Thyroid gland (tissue), 4 donors: ENCODE data around the gene ANGPTL3. TPM values are rescaled to one million over a fixed set of nuclear protein-coding genes. Genes with fewer than 3 reads are reported as not detected.

Source experiments
- DNase-seq, 2 donors: peaks; one replicate each; pipeline ENCODE4 v3.0.0-alpha.2; 2019
- H3K27ac ChIP-seq, 3 donors: fragments of 200-600 bp; sonication (generic); 1 replicate in 2 of 3; 2 replicates in 1 of 3; pipeline ENCODE4 v1.5.1; 2016 to 2019; ENCODE audit warnings: mild to moderate bottlenecking in 1 of 3, moderate library complexity in 1 of 3
- H3K27me3 ChIP-seq: fragments of 200-600 bp; sonication (generic); one replicate; pipeline ENCODE4 v1.5.1; 2019
- H3K36me3 ChIP-seq, 2 donors: fragments of 200-600 bp; sonication (generic); one replicate each; pipeline ENCODE4 v1.5.1; 2016 to 2019
- H3K4me1 ChIP-seq, 2 donors: fragments of 200-600 bp; sonication (generic); one replicate each; pipeline ENCODE4 v1.5.1; 2017 to 2019
- H3K4me3 ChIP-seq, 3 donors: fragments of 200-600 bp; sonication (generic); replicated peaks in 1 of 3; 1 replicate in 2 of 3; 2 replicates in 1 of 3; pipeline ENCODE4 v1.5.1; 2016; ENCODE audit warnings: mild to moderate bottlenecking in 1 of 3
- H3K9me3 ChIP-seq: fragments of 200-600 bp; sonication (generic); one replicate; pipeline ENCODE4 v1.5.1; 2017
- CTCF ChIP-seq, 6 experiments: fragments of 200-600 bp in 3 of 6; fragments of 450-650 bp in 3 of 6; sonication (generic) in 3 of 6; IDR thresholded peaks; one replicate each; pipeline ENCODE4 v1.5.1; 2016 to 2019; ENCODE audit warnings: antibody characterized with exemption in 6 of 6, mild to moderate bottlenecking in 2 of 6, inconsistent platforms in 1 of 6, moderate library complexity in 1 of 6
- POLR2A ChIP-seq, 2 donors: fragments of 450-650 bp; IDR thresholded peaks; one replicate each; pipeline ENCODE4 v1.6.1; 2017; ENCODE audit warnings: antibody characterized with exemption in 2 of 2, mild to moderate bottlenecking in 2 of 2, moderate library complexity in 1 of 2
- WGBS, 2 donors: methylation state at CpG; one replicate each; pipeline ENCODE4 v1.1.5; 2017; 5-methylcytosine and 5-hydroxymethylcytosine counted together
- intact Hi-C: fragments of 100-400 bp; cut with DNase I; formaldehyde crosslinking; loops from one replicate; pipeline ENCODE4 v1.15.1; 2023
- total RNA-seq, 4 donors: library from RNA; depleted of rRNA; stranded (reverse); fragments of >200 nt; gene quantifications; one replicate each; pipeline ENCODE4 v1.2.3, GENCODE V29; 2016

ANGPTL3 gene
- total RNA-seq, 4 donors from 2014 or later, result not detected

DNA sequence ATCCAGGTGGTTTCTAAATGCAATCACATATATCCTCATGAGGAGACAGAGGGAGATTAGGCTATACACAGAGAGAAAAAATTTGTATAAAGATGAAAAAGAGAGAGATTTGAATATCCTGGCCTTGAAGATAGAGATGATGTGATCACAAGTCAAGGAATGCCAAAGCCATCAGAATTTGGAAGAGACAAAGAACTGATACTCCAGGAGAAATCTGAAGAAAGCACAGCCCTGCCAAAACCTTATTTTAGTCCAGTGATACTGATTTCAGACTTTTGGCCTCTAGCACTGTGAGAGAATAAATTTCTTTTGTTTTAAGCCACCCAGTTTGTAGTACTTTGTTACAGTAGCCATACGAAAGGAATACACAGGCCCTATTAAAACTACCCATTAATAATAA, 57.4 kb downstream of the ANGPTL3 start:
- Histone ChIP-seq H3K9me3 (no peaks in the 10 kb centered on the region), H3K4me1 (no peaks in the 10 kb centered on the region), H3K27ac (no peak overlapping the region), H3K36me3 (no peaks in the 10 kb centered on the region), H3K27me3 (no peaks in the 10 kb centered on the region), H3K4me3 (no peak overlapping the region)
- intact Hi-C loops, result no loop called here
- no peak for DNase-seq
- WGBS, 2 donors, result 78 to 89% methylated on average over 1 of the region's 1 CpG
- no peak for TF ChIP-seq CTCF (IDR thresholded peaks at IDR 0.05)
- TF ChIP-seq POLR2A (IDR thresholded peaks at IDR 0.05), result no peak

Other genes starting within 250 kb of the ANGPTL3 start
- gene USP1, start 160.5 kb upstream of the ANGPTL3 start, total RNA-seq, result 10 to 100 TPM; 27.4 to 33.0 (median 30.9) TPM
- gene DOCK7, start 90.9 kb downstream of the ANGPTL3 start, total RNA-seq, result 10 to 100 TPM; 34.1 to 47.7 (median 42.1) TPM
- gene ATG4C, start 186.6 kb downstream of the ANGPTL3 start, total RNA-seq, result 10 to 100 TPM; 16.3 to 23.4 (median 19.9) TPM